Stimulated activated memory B cell treated with anti-CD40 and anti-IgM and Interleukin-4, amounts not matched to agents 10 μg/mL and 1 μg/mL and 100 μg/mL, for 72 hours (primary cell): ENCODE results near the gene IL1RAP.

Source experiments
- ATAC-seq: fragments of 150-1000 bp; cut with Tn5 transposase; 2 replicates; pipeline ENCODE4 v1.10.0; 2021
- H3K27ac Mint-ChIP-seq: one replicate; pipeline ENCODE4 v1.8.0; 2022; ENCODE audit warnings: mild to moderate bottlenecking, mixed read lengths
- H3K27me3 Mint-ChIP-seq: one replicate; pipeline ENCODE4 v1.8.0; 2022; ENCODE audit warnings: mixed read lengths
- H3K36me3 Mint-ChIP-seq: one replicate; pipeline ENCODE4 v1.8.0; 2022; ENCODE audit warnings: mixed read lengths
- H3K4me1 Mint-ChIP-seq: one replicate; pipeline ENCODE4 v1.8.0; 2022; ENCODE audit warnings: mixed read lengths
- H3K4me3 Mint-ChIP-seq: one replicate; pipeline ENCODE4 v1.8.0; 2022; ENCODE audit warnings: mild to moderate bottlenecking, moderate library complexity, mixed read lengths
- H3K9me3 Mint-ChIP-seq: one replicate; pipeline ENCODE4 v1.8.0; 2022; ENCODE audit warnings: mixed read lengths

Gene IL1RAP

DNA sequence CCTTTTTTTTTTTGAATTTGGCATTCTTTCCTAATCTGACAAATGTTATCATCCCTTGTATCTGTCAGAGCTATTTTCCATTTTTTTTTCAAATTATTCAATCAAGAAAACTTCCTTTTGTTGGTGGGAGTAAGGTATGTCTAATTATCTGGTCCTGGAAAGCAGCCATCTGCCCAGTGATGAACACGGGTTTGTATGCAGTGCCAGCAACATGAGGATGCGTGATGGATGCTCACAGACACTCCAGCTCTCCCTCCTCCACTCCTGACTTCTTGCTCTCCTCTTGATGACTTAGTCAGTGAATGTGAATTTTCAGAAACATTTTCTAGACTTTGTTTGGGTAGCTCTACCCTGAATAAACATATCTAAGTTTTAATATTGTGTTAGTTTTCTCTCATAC lies 79.2 kb downstream of the IL1RAP start:
- Mint-ChIP-seq H3K27me3 (no peaks in the 10 kb centered on the region), H3K36me3 (peaks cover 17% of the 10 kb centered on the region), H3K27ac (no peak overlapping the region), H3K4me1 (peaks cover 7% of the 10 kb centered on the region), H3K4me3 (no peak overlapping the region), H3K9me3 (peaks cover 6% of the 10 kb centered on the region)
- no peak for ATAC-seq

GRCh38 chr3:190594171-190594570 lies 80.3 kb downstream of the IL1RAP start:
- Mint-ChIP-seq H3K27ac (no peak overlapping the region), H3K4me3 (no peak overlapping the region), H3K4me1 (peaks cover 8% of the 10 kb centered on the region), H3K9me3 (peaks cover 6% of the 10 kb centered on the region), H3K27me3 (no peaks in the 10 kb centered on the region), H3K36me3 (peaks cover 25% of the 10 kb centered on the region)
- ATAC-seq = no peak

- Mint-ChIP-seq H3K27ac (no peak overlapping the region), H3K9me3 (peaks cover 6% of the 10 kb centered on the region), H3K4me1 (peaks cover 12% of the 10 kb centered on the region), H3K4me3 (no peak overlapping the region), H3K27me3 (no peaks in the 10 kb centered on the region), H3K36me3 (peaks cover 23% of the 10 kb centered on the region)
- ATAC-seq = no peak
Observed at GRCh38 chr3:190595179-190595795, 81.4 kb downstream of the IL1RAP start.

- Mint-ChIP-seq H3K4me3 (no peak overlapping the region), H3K27ac (no peak overlapping the region), H3K9me3 (peaks cover 6% of the 10 kb centered on the region), H3K27me3 (no peaks in the 10 kb centered on the region), H3K4me1 (peaks cover 11% of the 10 kb centered on the region), H3K36me3 (peaks cover 23% of the 10 kb centered on the region)
- no peak for ATAC-seq
Observed at GRCh38 chr3:190595807-190596206, 81.9 kb downstream of the IL1RAP start.

GRCh38 chr3:190596349-190597285 lies 82.7 kb downstream of the IL1RAP start:
- Mint-ChIP-seq H3K4me3 (no peak overlapping the region), H3K36me3 (peaks cover 23% of the 10 kb centered on the region), H3K27me3 (no peaks in the 10 kb centered on the region), H3K9me3 (peaks cover 6% of the 10 kb centered on the region), H3K4me1 (peaks cover 6% of the 10 kb centered on the region), H3K27ac (no peak overlapping the region)
- no peak for ATAC-seq

- H3K4me3 Mint-ChIP-seq = no peak overlapping the region
Observed at GRCh38 chr3:190597291-190597690, 83.4 kb downstream of the IL1RAP start.

DNA sequence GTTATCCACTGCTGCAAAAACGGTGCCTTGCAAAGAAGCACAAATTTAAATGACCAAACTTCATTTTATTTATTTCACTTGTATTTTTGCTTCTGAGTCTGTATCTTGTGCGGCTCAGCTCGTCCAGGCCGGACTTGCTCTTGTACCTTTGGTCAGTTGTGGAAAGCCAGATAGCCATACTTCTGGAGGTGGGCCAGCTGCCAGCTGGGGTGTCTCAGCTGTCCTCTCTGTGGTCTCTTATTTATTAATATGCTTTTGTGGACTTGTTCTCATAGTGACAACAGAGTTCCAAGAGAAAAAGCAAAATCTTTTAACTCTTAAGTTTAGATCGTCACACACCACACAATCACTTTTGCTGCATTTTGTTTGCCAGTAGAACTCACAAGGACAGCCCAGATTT lies 87.7 kb downstream of the IL1RAP start:
- H3K9me3 Mint-ChIP-seq = peaks cover 3% of the 10 kb centered on the region
- H3K4me1 Mint-ChIP-seq = peaks cover 6% of the 10 kb centered on the region
- no peak overlapping the region for H3K4me3 Mint-ChIP-seq
- no peak for ATAC-seq
- no peaks in the 10 kb centered on the region for H3K27me3 Mint-ChIP-seq
- H3K27ac Mint-ChIP-seq = no peak overlapping the region
- peaks cover 44% of the 10 kb centered on the region for H3K36me3 Mint-ChIP-seq

More at GRCh38 chr3:190597291-190597690, 83.4 kb downstream of the IL1RAP start:
- Mint-ChIP-seq H3K36me3 (peaks cover 23% of the 10 kb centered on the region), H3K4me1 (peaks cover 6% of the 10 kb centered on the region), H3K27ac (no peak overlapping the region), H3K9me3 (peaks cover 6% of the 10 kb centered on the region), H3K27me3 (no peaks in the 10 kb centered on the region)
- no peak for ATAC-seq

DNA sequence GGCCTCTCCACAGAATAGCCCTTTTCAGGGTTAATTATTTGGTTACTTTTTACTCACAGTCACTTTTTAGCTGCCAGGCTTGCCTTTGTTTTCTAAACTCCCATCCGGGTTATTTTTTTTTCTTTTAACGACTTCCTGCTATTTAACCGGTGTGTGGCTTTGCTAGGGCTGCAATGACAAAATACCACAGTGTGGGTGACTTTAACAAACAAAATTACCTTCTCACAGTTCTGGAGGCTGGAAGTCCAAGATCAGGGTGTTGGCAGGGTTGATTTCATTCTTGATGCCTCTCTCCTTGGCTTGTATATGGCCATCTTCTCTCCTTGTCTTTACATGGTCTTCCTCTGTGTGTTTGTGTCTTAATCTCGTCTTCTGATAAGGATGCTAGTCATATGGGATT lies 91.5 kb downstream of the IL1RAP start:
- ATAC-seq = no peak
- H3K36me3 Mint-ChIP-seq = peaks cover 47% of the 10 kb centered on the region
- no peak overlapping the region for H3K27ac Mint-ChIP-seq
- H3K4me1 Mint-ChIP-seq = peaks cover 6% of the 10 kb centered on the region
- no peak overlapping the region for H3K4me3 Mint-ChIP-seq
- peaks cover 3% of the 10 kb centered on the region for H3K9me3 Mint-ChIP-seq
- no peaks in the 10 kb centered on the region for H3K27me3 Mint-ChIP-seq

- Mint-ChIP-seq H3K9me3 (peaks cover 3% of the 10 kb centered on the region), H3K36me3 (peaks cover 50% of the 10 kb centered on the region), H3K4me3 (no peak overlapping the region), H3K27ac (no peak overlapping the region), H3K27me3 (no peaks in the 10 kb centered on the region), H3K4me1 (peaks cover 6% of the 10 kb centered on the region)
- no peak for ATAC-seq
Observed at GRCh38 chr3:190606596-190606995, 92.7 kb downstream of the IL1RAP start.

DNA sequence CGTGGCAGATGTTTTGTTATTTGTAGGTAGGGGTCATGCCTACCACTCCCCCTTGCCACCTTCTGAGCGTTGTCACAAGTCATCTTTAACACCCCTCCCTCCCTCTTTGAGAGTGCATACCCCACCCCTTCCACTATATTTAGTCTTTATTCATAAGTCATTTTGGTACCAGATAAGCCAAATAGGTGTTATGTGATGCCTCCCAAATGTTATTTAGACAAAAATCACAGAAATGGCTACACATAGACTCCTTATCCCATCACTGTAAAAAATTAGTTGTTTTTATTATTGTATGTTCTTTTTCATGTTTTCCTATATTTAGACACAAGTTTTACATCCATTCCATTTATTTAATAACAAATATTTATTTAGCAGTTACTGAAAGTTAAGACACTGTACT lies 93.1 kb downstream of the IL1RAP start:
- Mint-ChIP-seq H3K4me3 (no peak overlapping the region), H3K27ac (no peak overlapping the region), H3K9me3 (peaks cover 3% of the 10 kb centered on the region), H3K27me3 (no peaks in the 10 kb centered on the region), H3K4me1 (peaks cover 6% of the 10 kb centered on the region), H3K36me3 (peaks cover 53% of the 10 kb centered on the region)
- ATAC-seq = no peak

DNA sequence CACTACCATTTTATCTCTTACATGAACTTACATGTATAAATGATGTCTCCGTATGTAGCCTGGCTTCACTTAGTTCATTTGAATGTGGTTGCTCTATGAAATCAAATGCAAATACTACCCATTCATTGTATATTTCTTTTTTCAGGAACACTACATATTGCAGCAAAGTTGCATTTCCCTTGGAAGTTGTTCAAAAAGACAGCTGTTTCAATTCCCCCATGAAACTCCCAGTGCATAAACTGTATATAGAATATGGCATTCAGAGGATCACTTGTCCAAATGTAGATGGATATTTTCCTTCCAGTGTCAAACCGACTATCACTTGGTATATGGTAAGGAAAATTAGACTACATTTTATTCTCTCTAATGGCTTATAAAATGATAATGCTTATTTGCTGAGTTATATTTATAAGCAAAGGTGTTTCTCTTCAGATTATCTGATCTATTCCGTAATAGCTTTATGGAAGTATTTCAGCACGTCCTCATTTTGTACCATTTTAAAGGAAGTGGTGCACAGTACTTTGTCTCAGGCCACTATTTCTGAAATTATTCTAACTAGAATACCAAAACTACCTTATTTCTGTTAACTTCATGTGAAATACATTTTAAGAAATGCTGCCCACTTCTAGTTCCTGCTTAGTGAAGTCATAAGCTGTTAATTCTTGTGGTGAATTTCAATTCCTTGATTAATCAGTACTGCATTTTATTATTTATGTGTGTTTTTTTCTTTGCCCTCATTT lies 95.1 kb downstream of the IL1RAP start:
- peaks cover 47% of the 10 kb centered on the region for H3K36me3 Mint-ChIP-seq
- peaks cover 3% of the 10 kb centered on the region for H3K9me3 Mint-ChIP-seq
- H3K27me3 Mint-ChIP-seq = no peaks in the 10 kb centered on the region
- ATAC-seq = no peak
- no peak overlapping the region for H3K27ac Mint-ChIP-seq
- no peak overlapping the region for H3K4me3 Mint-ChIP-seq
- H3K4me1 Mint-ChIP-seq = peaks cover 6% of the 10 kb centered on the region

DNA sequence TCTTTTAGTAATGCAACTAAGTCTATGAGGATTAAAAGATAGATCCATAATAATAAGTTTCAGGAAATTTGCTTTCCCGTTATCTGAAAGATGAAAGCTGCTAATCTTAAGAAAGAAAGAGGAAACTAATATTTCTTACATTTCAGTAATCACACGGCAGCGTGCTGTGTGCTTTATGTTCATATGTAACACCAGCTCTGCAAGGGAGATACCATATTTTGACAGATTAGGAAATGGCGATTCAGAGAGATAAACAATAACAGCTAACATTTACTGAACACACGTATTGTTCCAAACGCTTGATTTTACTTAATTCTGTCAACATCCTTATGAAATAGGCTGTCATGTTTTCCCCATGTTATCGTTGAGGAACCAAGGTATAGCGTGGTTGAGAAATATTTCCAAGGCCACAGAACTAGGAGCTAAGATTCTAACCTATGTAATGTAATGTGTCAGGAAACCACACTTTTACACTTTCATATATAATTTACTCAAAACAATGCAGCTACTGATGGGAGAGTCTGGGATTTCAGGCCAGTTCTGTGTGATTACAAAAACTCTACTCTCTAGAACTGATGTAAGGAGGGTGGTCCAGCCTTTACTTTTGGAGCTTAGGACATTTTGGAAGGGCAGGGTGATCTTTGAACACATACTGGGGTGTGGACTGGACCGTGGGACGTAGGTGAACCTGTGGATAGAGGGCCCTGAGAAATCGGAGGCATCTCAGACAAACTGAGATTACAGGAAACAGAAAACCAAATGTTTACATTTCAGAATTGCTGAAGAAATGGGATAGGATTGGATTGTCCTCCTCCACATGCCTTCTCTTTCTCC lies 100.6 kb downstream of the IL1RAP start:
- Mint-ChIP-seq H3K27me3 (no peaks in the 10 kb centered on the region), H3K27ac (peak overlapping the region; percentile 91), H3K4me1 (peaks cover 40% of the 10 kb centered on the region)

GRCh38 chr3:190615060-190615384 lies 101.1 kb downstream of the IL1RAP start:
- H3K27me3 Mint-ChIP-seq = no peaks in the 10 kb centered on the region
- ATAC-seq = no peak
- no peaks in the 10 kb centered on the region for H3K9me3 Mint-ChIP-seq
- H3K36me3 Mint-ChIP-seq = peaks cover 8% of the 10 kb centered on the region
- no peak overlapping the region for H3K4me3 Mint-ChIP-seq
- H3K4me1 Mint-ChIP-seq = peaks cover 34% of the 10 kb centered on the region
- peak overlapping the region; percentile 91 for H3K27ac Mint-ChIP-seq

More for the DNA sequence above, 100.6 kb downstream of the IL1RAP start:
- H3K4me3 Mint-ChIP-seq = no peak overlapping the region
- H3K36me3 Mint-ChIP-seq = peaks cover 14% of the 10 kb centered on the region
- H3K9me3 Mint-ChIP-seq = no peaks in the 10 kb centered on the region
- ATAC-seq = no peak

GRCh38 chr3:190615607-190616006 lies 101.7 kb downstream of the IL1RAP start:
- H3K4me3 Mint-ChIP-seq = no peak overlapping the region
- no peak for ATAC-seq
- H3K9me3 Mint-ChIP-seq = no peaks in the 10 kb centered on the region
- H3K4me1 Mint-ChIP-seq = peaks cover 34% of the 10 kb centered on the region
- no peaks in the 10 kb centered on the region for H3K27me3 Mint-ChIP-seq
- peaks cover 6% of the 10 kb centered on the region for H3K36me3 Mint-ChIP-seq
- peak overlapping the region; percentile 91 for H3K27ac Mint-ChIP-seq

GRCh38 chr3:190616637-190617036 lies 102.8 kb downstream of the IL1RAP start:
- Mint-ChIP-seq H3K4me1 (peaks cover 34% of the 10 kb centered on the region), H3K9me3 (no peaks in the 10 kb centered on the region), H3K36me3 (peaks cover 2% of the 10 kb centered on the region), H3K27ac (peak overlapping the region; percentile 91), H3K27me3 (no peaks in the 10 kb centered on the region), H3K4me3 (no peak overlapping the region)
- ATAC-seq = no peak
